ENCODE data around the gene ARL16.

ARL16 gene

DNA sequence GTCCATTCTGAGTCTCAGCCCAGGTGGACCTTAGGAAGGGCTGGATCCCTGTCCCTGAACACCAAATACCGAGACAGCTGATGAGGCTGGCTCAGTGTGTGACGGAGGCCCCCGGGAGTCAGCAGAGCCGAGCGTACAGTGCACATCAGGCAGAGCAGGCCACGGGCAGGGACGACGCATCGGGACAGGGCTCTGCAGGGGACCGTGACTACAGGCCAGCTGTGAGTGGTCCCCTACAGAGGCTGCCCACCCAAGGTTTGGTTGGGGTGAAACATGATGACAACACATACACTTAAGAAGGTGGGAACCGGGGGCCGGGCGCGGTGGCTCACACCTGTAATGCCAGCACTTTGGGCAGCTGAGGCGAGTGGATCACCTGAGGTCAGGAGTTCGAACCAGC, 10.6 kb downstream of the ARL16 start:
- TF ChIP-seq Cebpa-rat (IDR thresholded peaks at IDR 0.05): no peak
- Histone ChIP-seq H3K4me3 (no peak overlapping the region), H3K36me3 (peaks cover 68 to 77% (median 73%) of the 10 kb centered on the region in 11 experiments), H3K4me1 (peaks cover 23 to 77% (median 69%) of the 10 kb centered on the region in 10 experiments), H4K20me1 (peaks cover 0 to 96% (median 68%) of the 10 kb centered on the region in 11 experiments; a peak in 17 of 22 replicates), H3K27me3 (no peaks in the 10 kb centered on the region), H3K9ac (peak overlapping the region in 10 of 11 experiments; percentile 2 to 77 (median 48); a peak in 11 of 22 replicates), H3K27ac (peak overlapping the region in 1 of 11 experiments; percentile 35; a peak in 2 of 22 replicates), H3K9me3 (replicated peaks in 1 of 11) (no peaks in the 10 kb centered on the region), H3K4me2 (peak overlapping the region in 4 of 11 experiments; percentile 4 to 97 (median 80); a peak in 5 of 22 replicates)

DNA sequence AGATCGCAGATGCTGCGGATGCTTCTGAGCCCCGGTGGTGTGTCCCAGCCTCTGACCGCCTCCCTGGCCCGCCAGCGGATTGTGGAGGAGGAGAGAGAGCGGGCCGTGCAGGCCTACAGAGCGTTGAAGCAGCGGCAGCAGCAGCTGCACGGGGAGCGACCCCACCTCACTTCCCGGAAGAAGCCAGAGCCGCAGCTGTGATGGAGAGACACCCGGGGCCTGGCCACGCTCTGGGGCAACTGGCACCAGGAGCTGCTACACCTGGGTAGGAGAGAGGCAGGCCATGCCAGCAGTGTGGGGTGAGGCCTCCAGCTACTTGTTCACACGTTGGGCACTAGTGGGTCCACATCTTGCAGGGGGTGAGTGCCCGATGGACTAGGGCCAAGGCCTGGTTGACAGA, 11.1 kb downstream of the ARL16 start:
- Histone ChIP-seq H3K9ac (peak overlapping the region in 8 of 11 experiments; percentile 2 to 77 (median 48); a peak in 9 of 22 replicates), H3K4me3 (no peak overlapping the region), H3K27ac (no peak overlapping the region), H3K4me2 (no peak overlapping the region), H3K27me3 (no peaks in the 10 kb centered on the region), H3K36me3 (peaks cover 68 to 80% (median 75%) of the 10 kb centered on the region in 11 experiments), H4K20me1 (peaks cover 0 to 95% (median 68%) of the 10 kb centered on the region in 11 experiments; a peak in 17 of 22 replicates), H3K4me1 (peaks cover 27 to 77% (median 71%) of the 10 kb centered on the region in 10 experiments), H3K9me3 (replicated peaks in 1 of 11) (no peaks in the 10 kb centered on the region)
- TF ChIP-seq Cebpa-rat (IDR thresholded peaks at IDR 0.05): no peak

DNA sequence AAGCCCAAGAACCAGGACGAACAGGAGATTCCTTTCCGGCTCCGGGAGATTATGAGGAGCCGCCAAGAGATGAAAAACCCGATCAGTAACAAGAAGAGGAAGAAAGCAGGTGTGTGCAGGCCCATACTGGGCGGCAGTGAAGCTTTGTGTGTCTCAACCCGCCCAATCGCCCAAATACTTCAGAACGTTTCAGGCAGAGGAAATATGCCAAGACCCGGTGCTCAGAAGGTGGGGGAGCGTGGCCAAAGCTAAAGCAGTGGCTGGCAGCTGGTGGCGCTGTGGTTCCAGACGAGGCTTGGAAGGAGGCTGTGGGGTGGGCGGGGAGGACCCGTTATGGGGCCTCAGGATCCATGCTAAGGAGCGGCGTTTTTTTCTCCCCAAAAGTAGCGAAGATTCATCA, 15.8 kb downstream of the ARL16 start:
- H3K9me3 ChIP-seq (replicated peaks in 1 of 11): no peaks in the 10 kb centered on the region
- peak overlapping the region; percentile 84 to 100 (median 98) for H3K4me3 ChIP-seq
- peaks cover 55 to 69% (median 65%) of the 10 kb centered on the region in 11 experiments for H3K36me3 ChIP-seq
- peak overlapping the region; percentile 91 to 99 (median 95); a peak in 19 of 22 replicates for H3K9ac ChIP-seq
- H3K27me3 ChIP-seq: no peaks in the 10 kb centered on the region
- peaks cover 0 to 50% (median 35%) of the 10 kb centered on the region in 11 experiments; a peak in 16 of 22 replicates for H4K20me1 ChIP-seq
- no peak for TF ChIP-seq Cebpa-rat (IDR thresholded peaks at IDR 0.05)
- peaks cover 35 to 59% (median 52%) of the 10 kb centered on the region in 10 experiments for H3K4me1 ChIP-seq
- peak overlapping the region in 9 of 11 experiments; percentile 93 to 99 (median 95); a peak in 12 of 22 replicates for H3K27ac ChIP-seq
- H3K4me2 ChIP-seq: peak overlapping the region; percentile 85 to 98 (median 94)

DNA sequence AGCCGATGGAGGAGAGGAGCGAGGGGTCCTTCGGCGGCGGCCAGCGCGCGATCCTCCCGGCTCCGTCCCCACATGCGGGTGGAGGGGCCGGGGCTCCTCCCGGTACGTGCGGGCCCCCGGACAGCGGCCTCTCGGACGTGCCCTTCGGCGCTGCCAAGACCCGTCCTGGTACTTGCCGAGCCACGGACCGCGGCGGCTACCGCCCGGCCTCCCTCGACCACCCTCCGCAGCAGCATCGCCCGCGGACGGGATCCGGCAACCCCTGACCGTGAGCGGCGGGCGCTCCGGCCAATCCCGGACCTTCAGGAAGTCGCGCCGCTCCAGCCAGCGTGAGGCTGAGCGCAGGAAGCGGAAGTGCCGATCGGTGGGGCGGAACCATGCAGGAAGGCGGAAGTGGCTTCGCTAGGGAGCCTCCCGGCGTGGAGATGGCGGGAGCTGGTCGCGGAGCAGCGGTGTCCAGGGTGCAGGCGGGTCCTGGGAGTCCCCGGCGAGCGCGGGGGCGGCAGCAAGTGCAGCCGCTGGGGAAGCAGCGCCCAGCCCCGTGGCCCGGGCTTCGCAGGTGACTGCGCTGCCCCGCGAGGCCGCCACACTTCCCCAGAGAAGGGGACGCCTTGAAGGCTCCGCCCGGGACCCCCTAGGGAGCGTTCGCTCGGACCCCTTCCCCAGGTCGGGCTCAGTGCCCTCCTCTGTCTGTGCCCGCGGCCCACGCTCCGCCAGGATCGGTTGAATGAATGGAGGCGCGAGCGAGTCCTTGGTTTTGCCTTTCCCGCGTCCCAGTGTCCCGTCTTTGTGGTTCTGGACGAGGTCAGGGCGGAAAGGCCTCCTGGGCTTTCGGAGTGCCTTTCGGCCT, 17.0 kb downstream of the ARL16 start, which contains the start of the genes CCDC137 and OXLD1:
Gene CCDC137, plus strand, starts transcription at position 396 of the 850 bp plus-strand sequence. Its CDS starts 30 bp downstream, at position 426.
Gene OXLD1, minus strand, starts transcription at position 264 of the 850 bp plus-strand sequence. Its CDS starts 28 bp downstream, at position 236.
- Histone ChIP-seq H3K4me3 (peak within 1 kb of the TSS; percentile 84 to 100 (median 98)), H3K4me1 (peaks cover 35 to 53% (median 49%) of the 10 kb centered on the region in 10 experiments), H3K9me3 (replicated peaks in 1 of 11) (no peaks in the 10 kb centered on the region), H3K27me3 (no peaks in the 10 kb centered on the region), H3K4me2 (peak within 1 kb of the TSS; percentile 88 to 99 (median 97)), H3K9ac (peak within 1 kb of the TSS; percentile 91 to 99 (median 95)), H3K27ac (peak within 1 kb of the TSS; percentile 81 to 99 (median 95)), H3K36me3 (peaks cover 43 to 57% (median 53%) of the 10 kb centered on the region in 11 experiments), H4K20me1 (peaks cover 0 to 38% (median 23%) of the 10 kb centered on the region in 11 experiments; a peak in 13 of 22 replicates)
- no peak for TF ChIP-seq Cebpa-rat (IDR thresholded peaks at IDR 0.05)

DNA sequence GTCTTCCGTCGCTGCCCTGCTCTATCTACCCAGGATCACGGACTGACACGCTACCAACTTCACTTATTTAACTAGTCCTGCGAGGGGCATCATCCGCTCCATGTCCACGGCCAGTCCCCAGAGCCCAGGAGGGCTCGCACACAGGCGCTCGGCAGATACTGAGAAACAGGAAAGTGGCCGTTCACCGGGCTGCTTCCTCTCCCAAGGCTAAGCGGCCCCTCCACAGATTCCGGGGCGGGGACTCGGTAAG, 17.6 kb downstream of the ARL16 start:
- Histone ChIP-seq H3K4me3 (peak overlapping the region; percentile 84 to 100 (median 98)), H3K4me2 (peak overlapping the region; percentile 88 to 99 (median 97)), H3K36me3 (peaks cover 38 to 52% (median 47%) of the 10 kb centered on the region in 11 experiments), H3K4me1 (peaks cover 35 to 53% (median 49%) of the 10 kb centered on the region in 10 experiments), H3K27me3 (no peaks in the 10 kb centered on the region), H3K9me3 (replicated peaks in 1 of 11) (no peaks in the 10 kb centered on the region), H3K9ac (peak overlapping the region; percentile 91 to 99 (median 95)), H4K20me1 (peaks cover 0 to 33% (median 17%) of the 10 kb centered on the region in 11 experiments; a peak in 13 of 22 replicates), H3K27ac (peak overlapping the region; percentile 81 to 99 (median 95))
- TF ChIP-seq Cebpa-rat (IDR thresholded peaks at IDR 0.05): no peak

DNA sequence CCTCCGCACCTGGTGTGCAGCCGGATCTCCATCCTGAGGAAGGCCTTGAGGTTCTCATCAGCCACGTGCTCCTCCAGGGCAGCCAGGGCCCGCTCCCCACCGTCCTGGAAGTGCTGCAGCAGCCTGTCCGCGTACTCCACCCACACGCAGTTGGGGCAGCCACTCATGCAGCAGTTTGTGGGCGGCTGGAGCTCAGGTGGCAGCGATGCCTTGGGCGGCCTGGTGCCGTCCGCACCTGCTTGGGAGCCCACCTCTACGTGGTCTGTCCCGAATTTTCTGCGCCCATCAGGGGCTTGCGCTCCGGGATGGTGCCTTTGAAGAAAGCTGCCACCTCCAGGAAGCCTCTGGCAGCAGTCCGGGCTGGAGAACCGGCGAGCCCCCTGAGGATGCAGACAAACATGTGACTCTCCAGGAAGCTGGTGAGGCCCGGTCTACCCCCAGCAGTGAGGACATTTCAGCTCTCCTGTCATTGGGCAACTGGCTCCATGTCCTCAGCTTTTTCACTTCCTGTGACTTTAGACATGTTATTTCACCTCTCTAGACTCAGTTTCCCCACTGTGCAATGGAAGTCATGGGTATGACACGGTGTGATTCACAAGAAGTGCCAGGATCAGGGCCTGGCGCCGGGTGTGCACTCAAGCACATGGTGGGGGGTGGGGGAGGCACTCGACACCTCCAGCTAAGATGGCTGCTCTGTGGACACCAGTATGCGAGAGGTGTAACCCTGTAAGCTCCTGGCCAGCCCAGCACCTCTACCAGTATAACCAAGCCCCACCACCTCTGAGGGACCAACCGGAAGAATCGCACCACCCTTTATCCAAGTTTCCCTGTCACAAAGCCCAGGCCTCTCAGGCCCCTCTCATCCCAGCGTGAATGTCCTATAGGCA, 18.1 kb downstream of the ARL16 start:
- Histone ChIP-seq H3K36me3 (peaks cover 32 to 46% (median 42%) of the 10 kb centered on the region in 11 experiments), H3K4me2 (peak overlapping the region; percentile 88 to 99 (median 97)), H3K4me1 (peaks cover 35 to 53% (median 49%) of the 10 kb centered on the region in 10 experiments), H3K27ac (peak overlapping the region; percentile 81 to 99 (median 95); a peak in 21 of 22 replicates), H4K20me1 (peaks cover 0 to 27% (median 12%) of the 10 kb centered on the region in 11 experiments; a peak in 12 of 22 replicates), H3K27me3 (no peaks in the 10 kb centered on the region), H3K4me3 (peak overlapping the region; percentile 84 to 100 (median 98)), H3K9me3 (replicated peaks in 1 of 11) (no peaks in the 10 kb centered on the region), H3K9ac (peak overlapping the region; percentile 91 to 99 (median 95))
- no peak for TF ChIP-seq Cebpa-rat (IDR thresholded peaks at IDR 0.05)

DNA sequence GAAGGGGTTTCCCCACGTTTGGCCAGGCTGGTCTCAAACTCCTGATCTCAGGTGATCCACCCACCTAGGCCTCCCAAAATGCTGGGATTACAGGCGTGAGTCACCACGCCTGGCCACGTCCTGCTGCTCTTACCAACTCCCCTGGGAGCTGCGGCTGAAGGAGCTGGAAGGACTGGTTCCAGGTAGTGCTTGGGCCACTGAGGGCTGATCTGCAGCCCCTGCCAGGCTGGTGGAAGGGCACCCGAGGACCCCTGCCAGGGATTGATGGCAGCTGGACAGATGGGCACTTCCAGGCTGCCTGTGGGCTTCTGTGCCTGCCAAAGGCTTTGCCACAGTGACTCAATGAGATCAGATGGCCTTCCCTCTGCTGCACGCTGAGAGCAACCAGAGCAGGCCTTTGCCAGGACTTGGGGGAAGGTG, 19.5 kb downstream of the ARL16 start:
- H3K9me3 ChIP-seq (replicated peaks in 1 of 11): no peaks in the 10 kb centered on the region
- H3K9ac ChIP-seq: peak overlapping the region in 3 of 11 experiments; percentile 7 to 18 (median 8); a peak in 1 of 22 replicates
- H4K20me1 ChIP-seq: peaks cover 0 to 13% (median 1%) of the 10 kb centered on the region in 11 experiments; a peak in 7 of 22 replicates
- no peak for TF ChIP-seq Cebpa-rat (IDR thresholded peaks at IDR 0.05)
- H3K27ac ChIP-seq: peak overlapping the region in 6 of 11 experiments; percentile 0 to 47 (median 17); a peak in 7 of 22 replicates
- H3K4me3 ChIP-seq: no peak overlapping the region
- H3K4me1 ChIP-seq: peaks cover 36 to 52% (median 48%) of the 10 kb centered on the region in 10 experiments
- H3K36me3 ChIP-seq: peaks cover 18 to 32% (median 28%) of the 10 kb centered on the region in 11 experiments
- H3K4me2 ChIP-seq: peak overlapping the region in 6 of 11 experiments; percentile 20 to 99 (median 90); a peak in 6 of 22 replicates
- H3K27me3 ChIP-seq: no peaks in the 10 kb centered on the region

DNA sequence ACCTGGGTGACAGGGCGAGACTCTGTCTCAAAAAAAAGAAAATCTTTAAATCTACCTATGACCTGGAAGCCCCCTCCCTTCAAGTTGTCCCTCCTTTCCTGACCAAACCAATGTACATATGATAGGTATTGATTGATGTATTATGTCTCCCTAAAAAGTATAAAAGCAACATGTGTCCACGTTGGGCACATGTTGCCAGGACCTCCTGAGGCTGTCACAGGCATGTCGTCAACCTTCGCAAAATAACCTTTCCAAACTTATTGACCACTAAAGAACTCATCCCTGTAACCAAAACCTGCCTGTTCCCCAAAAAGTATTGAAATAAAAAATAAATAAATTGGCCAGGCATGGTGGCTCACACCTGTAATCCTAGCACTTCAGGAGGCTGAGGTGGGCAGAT, 21.6 kb downstream of the ARL16 start:
- no peaks in the 10 kb centered on the region for H3K9me3 ChIP-seq (replicated peaks in 1 of 11)
- TF ChIP-seq Cebpa-rat (IDR thresholded peaks at IDR 0.05): no peak

More for the DNA sequence above, 21.6 kb downstream of the ARL16 start:
- Histone ChIP-seq H3K27me3 (no peaks in the 10 kb centered on the region), H4K20me1 (no peaks in the 10 kb centered on the region), H3K36me3 (peaks cover 8 to 18% (median 15%) of the 10 kb centered on the region in 11 experiments; a peak in 20 of 22 replicates), H3K9ac (no peak overlapping the region), H3K4me1 (peaks cover 26 to 48% (median 41%) of the 10 kb centered on the region in 10 experiments), H3K4me2 (no peak overlapping the region), H3K4me3 (no peak overlapping the region), H3K27ac (no peak overlapping the region)

All from BLaER1 treated with 17β-estradiol and CSF1 and Interleukin-3, amounts not matched to agents 10 nM and 100 nM (cell line).